Activated naive CD4-positive, alpha-beta T cell treated with anti-CD3 and anti-CD28 coated beads for 36 hours (primary cell): ENCODE results near the gene RBM26. TPM values are rescaled to one million over a fixed set of nuclear protein-coding genes. Genes with fewer than 3 reads are reported as not detected.

Experiments
- CTCF ChIA-PET: fragments of 350-600 bp; sonication (Branson Sonifier 250); formaldehyde crosslinking; loops from one replicate; lab custom pipeline; 2021; ENCODE audit warnings: antibody characterized with exemption; lab: Charles Lee
- DNase-seq: peaks from one replicate; pipeline ENCODE4 v3.0.0-alpha.2; 2020
- H3K27ac Mint-ChIP-seq: one replicate; pipeline ENCODE4 v1.8.0; 2021; ENCODE audit warnings: mild to moderate bottlenecking, mixed read lengths
- H3K27me3 Mint-ChIP-seq: one replicate; pipeline ENCODE4 v1.8.0; 2021; ENCODE audit warnings: low read depth, mixed read lengths
- H3K36me3 Mint-ChIP-seq: one replicate; pipeline ENCODE4 v1.8.0; 2021; ENCODE audit warnings: low read depth, mixed read lengths
- H3K4me1 Mint-ChIP-seq: one replicate; pipeline ENCODE4 v1.8.0; 2021; ENCODE audit warnings: low read depth, mixed read lengths
- H3K4me3 Mint-ChIP-seq: one replicate; pipeline ENCODE4 v1.8.0; 2021; ENCODE audit warnings: mild to moderate bottlenecking, moderate library complexity, mixed read lengths
- H3K9me3 Mint-ChIP-seq: one replicate; pipeline ENCODE4 v1.8.0; 2021; ENCODE audit warnings: mixed read lengths
- intact Hi-C: fragments of 100-400 bp; cut with micrococcal nuclease; formaldehyde crosslinking; loops from one replicate; pipeline ENCODE4 v1.15.1; 2023
- total RNA-seq, 2 experiments: library from RNA; stranded (reverse); gene quantifications; one replicate each; pipeline ENCODE4 v1.2.3, GENCODE V29; 2021

Gene RBM26
- total RNA-seq, 2 experiments from 2014 or later = 44.4 to 44.7 TPM

DNA sequence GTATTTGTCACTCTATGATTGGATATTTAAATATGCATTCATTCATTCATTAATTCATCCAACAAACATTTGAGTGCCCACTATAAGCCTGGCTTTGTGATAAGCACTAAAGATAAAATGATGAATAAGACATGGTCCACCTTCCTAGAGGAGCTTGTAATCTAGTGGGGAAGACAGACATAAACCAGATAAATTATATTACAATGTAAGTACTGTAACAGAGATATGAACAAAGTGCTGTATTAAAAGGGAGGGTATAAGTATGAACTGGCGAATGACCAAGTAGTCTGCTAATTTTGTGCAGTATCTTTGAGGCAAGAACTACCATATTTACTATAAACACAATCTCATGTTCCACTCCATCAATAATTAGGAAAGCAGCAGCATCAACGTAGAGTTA lies 88.2 kb downstream of the RBM26 start:
- intact Hi-C loops = no loop called here
- H3K36me3 Mint-ChIP-seq = peaks cover 10% of the 10 kb centered on the region
- DNase-seq = no peak

DNA sequence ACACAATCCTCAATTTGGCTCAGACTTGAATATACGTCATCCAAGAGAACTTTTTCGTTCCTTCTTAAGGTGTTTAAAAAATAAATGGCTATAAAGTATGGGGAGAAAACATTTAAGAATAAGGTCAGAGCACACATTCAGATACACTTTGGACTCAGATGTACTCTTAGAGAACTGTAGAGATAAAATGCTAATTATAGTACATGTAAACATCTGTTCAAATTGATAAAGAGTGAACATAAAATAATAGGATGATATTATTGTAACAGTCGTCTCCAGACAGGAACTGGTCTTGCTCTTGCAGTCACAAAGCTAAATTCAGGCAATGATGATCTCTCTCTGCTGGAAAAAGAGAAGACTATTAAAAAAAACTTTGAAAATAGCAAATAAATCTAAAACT lies 91.4 kb downstream of the RBM26 start:
- no peaks in the 10 kb centered on the region for H3K4me1 Mint-ChIP-seq
- H3K36me3 Mint-ChIP-seq = peaks cover 2% of the 10 kb centered on the region
- no peak for DNase-seq
- intact Hi-C loops = no loop called here
- no peaks in the 10 kb centered on the region for H3K27me3 Mint-ChIP-seq
- H3K4me3 Mint-ChIP-seq = no peak overlapping the region
- H3K9me3 Mint-ChIP-seq = no peaks in the 10 kb centered on the region
- CTCF ChIA-PET = interaction anchor here (0.8 kb wide), 1 partner anchor 18 kb away, joined by 3 read pairs; no protein-coding TSS in a partner anchor
- no peak overlapping the region for H3K27ac Mint-ChIP-seq

More for the DNA sequence above, 88.2 kb downstream of the RBM26 start:
- no peak overlapping the region for H3K27ac Mint-ChIP-seq
- peaks cover 15% of the 10 kb centered on the region for H3K4me1 Mint-ChIP-seq
- no peak overlapping the region for H3K4me3 Mint-ChIP-seq
- H3K27me3 Mint-ChIP-seq = no peaks in the 10 kb centered on the region
- H3K9me3 Mint-ChIP-seq = no peaks in the 10 kb centered on the region
- CTCF ChIA-PET = interaction anchor here (0.7 to 1.0 kb wide), 2 partner anchors 10 to 73 kb away, joined by 3 to 8 read pairs; no protein-coding TSS in a partner anchor

DNA sequence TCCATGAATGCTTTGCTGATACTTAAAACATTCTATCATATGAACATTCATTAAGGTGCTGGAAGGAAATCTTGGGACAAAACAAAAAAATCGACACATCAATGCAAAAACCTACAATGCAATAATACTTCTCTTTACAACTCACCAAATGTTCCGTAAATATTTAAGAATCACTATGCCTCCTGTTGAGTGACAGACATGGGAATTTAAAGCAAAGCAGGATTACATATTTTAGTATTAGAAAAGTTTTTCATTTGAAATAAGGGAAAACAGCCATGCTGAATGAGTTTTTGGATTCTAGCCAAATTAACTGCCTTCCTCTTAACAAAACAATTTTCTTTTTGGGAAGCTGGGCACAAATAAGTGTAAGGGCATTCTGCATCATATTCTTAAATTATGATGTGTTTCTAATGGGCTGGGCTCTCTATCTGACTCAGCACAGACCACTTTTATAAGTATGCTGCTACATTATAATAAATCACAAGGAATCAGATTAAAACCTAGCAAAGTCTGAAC lies 93.7 kb downstream of the RBM26 start:
- Mint-ChIP-seq H3K27ac (no peak overlapping the region), H3K9me3 (no peaks in the 10 kb centered on the region), H3K4me3 (no peak overlapping the region), H3K4me1 (no peaks in the 10 kb centered on the region), H3K36me3 (peaks cover 1% of the 10 kb centered on the region), H3K27me3 (no peaks in the 10 kb centered on the region)
- DNase-seq = no peak
- CTCF ChIA-PET = no interaction called here
- intact Hi-C loops = no loop called here

DNA sequence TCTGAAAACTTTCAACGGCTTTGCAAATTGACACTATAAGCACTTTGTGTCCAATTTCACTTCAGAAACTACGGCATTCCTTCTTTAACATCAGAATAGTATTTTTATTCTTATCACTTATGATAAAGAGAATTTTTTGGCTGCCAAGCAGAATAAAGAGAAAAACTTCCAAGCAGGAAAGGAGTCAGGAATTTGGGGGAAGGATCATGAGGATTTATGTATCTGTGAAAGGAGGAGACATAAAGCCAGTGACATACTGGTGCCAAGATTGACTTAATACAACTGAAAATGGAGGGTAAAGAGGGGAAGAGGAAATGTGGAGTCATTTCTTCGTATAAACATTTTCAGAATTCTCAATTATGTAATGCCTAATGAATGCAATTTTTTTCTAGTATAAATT lies 94.7 kb downstream of the RBM26 start:
- Mint-ChIP-seq H3K4me1 (peaks cover 3% of the 10 kb centered on the region), H3K27ac (no peak overlapping the region), H3K27me3 (no peaks in the 10 kb centered on the region), H3K36me3 (peaks cover 1% of the 10 kb centered on the region), H3K4me3 (no peak overlapping the region), H3K9me3 (no peaks in the 10 kb centered on the region)
- intact Hi-C loops = no loop called here
- CTCF ChIA-PET = no interaction called here
- no peak for DNase-seq

DNA sequence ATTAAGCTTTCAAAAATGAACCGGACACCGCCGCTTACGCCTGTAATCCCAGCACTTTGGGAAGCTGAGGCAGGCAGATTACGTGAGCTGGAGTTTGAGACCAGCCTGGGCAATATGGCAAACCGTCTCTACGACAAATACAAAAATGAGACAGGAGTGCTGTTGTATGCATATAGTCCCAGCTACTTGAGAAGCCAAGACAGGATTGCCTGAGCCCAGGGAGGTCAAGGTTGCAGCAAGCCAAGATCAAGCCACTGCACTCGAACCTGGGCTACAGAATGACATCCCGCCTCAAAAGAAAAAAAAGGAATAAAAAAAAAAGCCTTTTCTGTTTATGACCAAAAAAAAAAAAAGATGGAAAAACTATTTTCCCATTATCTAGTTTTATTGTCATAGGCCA lies 96.4 kb downstream of the RBM26 start:
- intact Hi-C loops = no loop called here
- Mint-ChIP-seq H3K27me3 (no peaks in the 10 kb centered on the region), H3K4me3 (no peak overlapping the region), H3K36me3 (peaks cover 1% of the 10 kb centered on the region), H3K9me3 (no peaks in the 10 kb centered on the region), H3K4me1 (peaks cover 3% of the 10 kb centered on the region), H3K27ac (no peak overlapping the region)
- CTCF ChIA-PET = no interaction called here
- no peak for DNase-seq

DNA sequence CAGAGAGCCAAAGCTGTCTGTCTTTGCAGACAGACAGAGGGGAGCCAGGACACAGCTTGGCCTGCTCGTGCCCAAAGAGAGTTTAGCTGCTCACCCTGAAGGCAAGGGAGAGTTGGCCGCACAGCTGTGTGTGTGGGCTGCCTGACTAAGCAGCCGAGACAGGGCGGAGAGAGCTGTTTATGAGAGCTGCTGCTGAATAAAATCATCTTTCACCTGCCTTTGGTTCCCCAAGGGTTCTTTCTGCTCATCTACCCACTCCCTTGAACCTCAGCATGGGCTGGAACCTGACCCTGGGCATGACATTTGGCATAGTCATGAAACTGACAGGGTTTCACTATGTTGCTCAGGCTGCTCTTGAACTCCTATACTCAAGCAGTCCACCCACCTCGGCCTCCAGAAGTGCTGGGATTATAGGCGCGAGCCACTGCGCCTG lies 98.2 kb downstream of the RBM26 start:
- no peaks in the 10 kb centered on the region for H3K27me3 Mint-ChIP-seq
- H3K9me3 Mint-ChIP-seq = no peaks in the 10 kb centered on the region
- DNase-seq = no peak
- H3K4me1 Mint-ChIP-seq = peaks cover 3% of the 10 kb centered on the region
- intact Hi-C loops = no loop called here
- CTCF ChIA-PET = no interaction called here
- no peaks in the 10 kb centered on the region for H3K36me3 Mint-ChIP-seq
- H3K4me3 Mint-ChIP-seq = no peak overlapping the region
- H3K27ac Mint-ChIP-seq = no peak overlapping the region

DNA sequence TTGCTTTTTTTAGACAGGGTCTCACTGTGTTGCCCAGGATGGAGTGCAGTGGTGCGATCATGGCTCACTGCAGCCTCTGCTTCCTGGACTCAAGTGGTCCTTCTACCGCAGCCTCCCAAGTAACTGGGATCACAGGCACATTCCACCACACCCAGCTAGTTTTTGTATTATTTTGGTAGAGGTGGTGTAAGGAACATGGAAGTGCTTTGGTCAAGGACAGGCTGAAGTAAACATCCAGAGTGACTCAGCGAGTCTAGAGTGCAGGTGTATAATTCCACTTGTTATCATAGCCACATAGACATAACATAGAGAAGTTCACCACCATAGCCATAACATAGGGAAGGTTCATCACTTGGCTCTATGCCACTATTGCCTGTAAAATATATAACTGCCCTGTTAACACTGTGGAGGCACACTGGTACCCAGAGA lies 98.6 kb downstream of the RBM26 start:
- intact Hi-C loops = no loop called here
- H3K4me1 Mint-ChIP-seq = peaks cover 3% of the 10 kb centered on the region
- no peak for DNase-seq
- H3K4me3 Mint-ChIP-seq = no peak overlapping the region
- H3K27ac Mint-ChIP-seq = no peak overlapping the region
- no peaks in the 10 kb centered on the region for H3K36me3 Mint-ChIP-seq
- H3K9me3 Mint-ChIP-seq = no peaks in the 10 kb centered on the region
- CTCF ChIA-PET = no interaction called here
- no peaks in the 10 kb centered on the region for H3K27me3 Mint-ChIP-seq

DNA sequence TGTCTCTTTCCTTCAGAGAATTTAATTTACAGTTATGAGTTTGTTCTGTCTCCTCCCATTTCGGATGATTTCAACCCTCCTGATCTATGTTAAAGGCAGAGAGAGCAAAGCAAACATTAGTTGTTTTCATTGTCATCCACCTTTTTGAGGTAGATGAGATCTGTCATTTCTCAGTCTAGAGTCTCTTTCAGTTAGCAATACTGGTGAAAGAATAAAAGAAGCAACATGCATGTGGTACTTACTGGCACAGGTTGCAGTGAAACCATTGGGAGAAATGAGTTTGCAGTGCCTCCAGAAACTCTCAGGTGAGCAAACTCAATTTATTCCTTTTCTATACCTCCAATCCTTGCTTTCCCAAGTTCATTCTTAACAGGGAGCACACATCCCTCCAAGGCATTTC lies 99.4 kb downstream of the RBM26 start:
- no peaks in the 10 kb centered on the region for H3K27me3 Mint-ChIP-seq
- no peak for DNase-seq
- intact Hi-C loops = no loop called here
- CTCF ChIA-PET = no interaction called here
- H3K27ac Mint-ChIP-seq = no peak overlapping the region
- H3K4me3 Mint-ChIP-seq = no peak overlapping the region
- no peaks in the 10 kb centered on the region for H3K9me3 Mint-ChIP-seq
- peaks cover 3% of the 10 kb centered on the region for H3K4me1 Mint-ChIP-seq
- H3K36me3 Mint-ChIP-seq = no peaks in the 10 kb centered on the region

DNA sequence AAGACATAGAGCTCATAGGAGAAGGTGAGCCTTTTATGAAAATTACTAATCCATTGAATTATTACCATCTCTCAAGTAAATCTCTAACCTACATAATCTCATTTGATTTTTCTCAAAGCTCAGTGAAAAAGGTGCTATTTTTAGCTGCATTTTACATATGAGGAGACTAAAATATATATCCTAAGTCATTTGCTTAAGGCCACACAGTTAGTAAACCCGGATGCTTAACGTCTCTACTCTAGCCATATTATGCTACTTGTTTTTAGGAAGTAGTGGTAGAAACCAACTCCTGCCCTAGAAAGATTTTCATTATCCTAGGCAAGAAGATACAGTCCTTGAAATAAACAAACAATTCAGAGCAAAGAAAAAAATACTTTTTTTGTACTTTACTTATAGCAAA lies 108.9 kb downstream of the RBM26 start:
- CTCF ChIA-PET = no interaction called here
- Mint-ChIP-seq H3K27me3 (peaks cover 11% of the 10 kb centered on the region), H3K27ac (no peak overlapping the region)

DNA sequence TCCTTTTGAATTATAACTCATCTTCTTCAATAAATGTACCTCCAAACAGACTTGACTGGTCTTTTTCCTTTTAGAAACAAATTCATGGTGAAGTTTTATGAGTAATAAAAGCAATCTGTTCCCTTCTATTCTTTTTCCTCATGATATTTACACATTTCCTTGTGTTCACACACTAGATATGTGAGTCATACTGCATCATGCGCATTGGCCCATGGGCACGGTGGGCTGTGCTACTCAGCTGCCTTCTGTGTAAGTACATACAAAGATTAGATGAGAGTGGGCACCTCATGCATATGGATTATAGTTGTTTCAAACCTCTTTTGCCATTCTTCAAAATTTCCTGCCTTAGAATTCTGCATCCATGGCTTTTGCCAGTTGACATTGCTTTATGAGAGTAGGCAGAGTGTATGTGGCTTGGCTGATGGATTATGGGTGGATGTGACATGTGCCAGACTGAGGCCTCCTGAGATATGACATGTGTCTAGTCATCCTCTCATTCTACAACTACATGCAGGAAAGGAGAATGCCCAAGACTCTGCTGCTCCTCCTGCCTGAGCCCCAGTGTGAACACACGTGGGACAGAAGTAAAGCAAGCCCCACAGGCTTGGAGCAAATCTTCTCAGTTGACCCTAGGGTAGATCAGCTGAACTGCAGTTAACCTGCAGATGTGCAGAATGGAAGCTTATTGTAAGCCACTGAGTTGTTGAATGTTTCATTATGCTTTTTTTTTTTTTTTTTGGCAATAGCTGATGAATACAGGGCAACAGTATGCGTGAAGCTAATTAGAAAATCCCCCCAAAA lies 109.9 kb downstream of the RBM26 start:
- H3K4me1 Mint-ChIP-seq = no peaks in the 10 kb centered on the region
- H3K27ac Mint-ChIP-seq = no peak overlapping the region
- H3K4me3 Mint-ChIP-seq = no peak overlapping the region
- H3K27me3 Mint-ChIP-seq = peaks cover 9% of the 10 kb centered on the region
- intact Hi-C loops = no loop called here
- no peaks in the 10 kb centered on the region for H3K36me3 Mint-ChIP-seq
- no peak for DNase-seq
- CTCF ChIA-PET = interaction anchor here (0.6 kb wide), 1 partner anchor 106 kb away, joined by 3 read pairs; no protein-coding TSS in a partner anchor
- no peaks in the 10 kb centered on the region for H3K9me3 Mint-ChIP-seq

More for the DNA sequence above, 108.9 kb downstream of the RBM26 start:
- Mint-ChIP-seq H3K4me1 (no peaks in the 10 kb centered on the region), H3K9me3 (no peaks in the 10 kb centered on the region), H3K4me3 (no peak overlapping the region), H3K36me3 (no peaks in the 10 kb centered on the region)
- DNase-seq = no peak
- intact Hi-C loops = no loop called here

DNA sequence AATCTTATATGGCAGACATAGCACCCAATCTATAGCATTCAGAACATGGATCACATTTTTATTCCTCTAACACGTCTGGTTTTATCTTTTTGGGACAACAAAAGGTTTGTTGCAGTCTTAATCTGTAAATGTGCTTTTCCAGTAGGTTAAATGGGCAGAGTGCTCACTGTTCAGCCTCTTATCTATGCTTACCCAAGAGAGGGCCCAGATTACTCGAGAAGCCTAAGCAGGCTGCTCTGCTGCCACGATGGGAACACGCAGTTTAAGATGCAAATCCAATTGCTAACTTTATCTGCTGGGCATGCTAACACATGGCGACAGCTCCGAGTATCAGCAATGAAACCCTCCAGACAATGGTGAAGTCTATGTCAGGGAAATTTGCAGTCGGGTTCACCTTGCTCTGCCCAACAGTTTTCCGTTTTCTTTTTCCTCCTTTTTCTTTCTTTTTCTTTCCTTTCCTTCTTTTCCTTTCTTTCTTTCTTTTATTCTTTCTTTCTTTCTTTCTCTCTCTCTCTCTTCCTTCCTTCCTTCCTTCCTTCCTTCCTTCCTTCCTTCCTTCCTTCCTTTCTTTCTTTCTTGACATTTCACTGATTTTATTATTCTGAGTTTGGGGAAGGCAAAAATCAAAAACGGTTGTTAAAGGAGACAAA lies 115.3 kb downstream of the RBM26 start:
- no peaks in the 10 kb centered on the region for H3K4me1 Mint-ChIP-seq
- no peak for DNase-seq
- CTCF ChIA-PET = no interaction called here
- no peak overlapping the region for H3K4me3 Mint-ChIP-seq
- no peaks in the 10 kb centered on the region for H3K9me3 Mint-ChIP-seq
- H3K27ac Mint-ChIP-seq = no peak overlapping the region
- H3K27me3 Mint-ChIP-seq = peaks cover 2% of the 10 kb centered on the region
- intact Hi-C loops = no loop called here
- H3K36me3 Mint-ChIP-seq = no peaks in the 10 kb centered on the region

DNA sequence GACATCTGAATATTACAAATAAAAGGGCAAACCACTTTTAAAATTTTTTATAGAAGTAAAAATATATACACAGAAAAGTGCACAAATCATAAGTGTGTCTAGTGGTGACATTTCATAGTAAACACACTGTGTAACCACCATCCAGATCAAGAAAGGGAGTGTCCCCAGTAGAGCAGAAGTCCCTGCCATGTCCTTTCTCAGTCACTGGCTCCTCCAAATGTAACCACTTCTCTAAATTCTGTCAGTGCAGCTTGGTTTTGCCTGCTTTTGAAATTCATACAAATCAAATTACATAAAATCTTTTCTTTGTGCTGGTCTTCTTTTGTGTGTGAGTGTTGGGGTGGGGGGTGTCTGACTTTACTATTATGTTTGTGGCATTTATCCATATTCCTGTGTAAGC lies 116.5 kb downstream of the RBM26 start:
- Mint-ChIP-seq H3K4me3 (no peak overlapping the region), H3K27me3 (no peaks in the 10 kb centered on the region), H3K27ac (no peak overlapping the region), H3K4me1 (no peaks in the 10 kb centered on the region), H3K36me3 (no peaks in the 10 kb centered on the region), H3K9me3 (no peaks in the 10 kb centered on the region)
- DNase-seq = no peak
- intact Hi-C loops = no loop called here
- CTCF ChIA-PET = no interaction called here
